K562 (cell line): ENCODE measurements around the gene SMIM30. TPM values are rescaled to one million over a fixed set of nuclear protein-coding genes. Genes with fewer than 3 reads are reported as not detected.
A peak's percentile ranks its signal among the peaks of the same experiment; 100 is the strongest.

Experiments used
- CBFA2T3 ChIP-seq: fragments of 450-650 bp; IDR thresholded peaks from 2 replicates; pipeline ENCODE4 v1.6.1; 2017
- ETV6 ChIP-seq, 3 experiments: fragments of 150-350 bp in 1 of 3; sonication (generic) in 1 of 3; formaldehyde crosslinking in 1 of 3; IDR thresholded peaks; 2 replicates each; pipeline versions ENCODE4 v1.6.1 to v1.8.0; 2014 to 2022; ENCODE audit warnings: borderline replicate concordance in 2 of 3, low read depth in 2 of 3, antibody characterized with exemption in 1 of 3, low read length in 1 of 3, mild to moderate bottlenecking in 1 of 3, missing genetic modification reagents in 1 of 3
- MTA1 ChIP-seq: fragments of 450-650 bp; IDR thresholded peaks from 2 replicates; pipeline ENCODE4 v1.6.1; 2017; ENCODE audit warnings: borderline replicate concordance
- NBN ChIP-seq: fragments of 450-650 bp; IDR thresholded peaks from 2 replicates; pipeline ENCODE4 v1.6.1; 2016; ENCODE audit warnings: low read depth, mild to moderate bottlenecking
- NRF1 ChIP-seq, 2 experiments: fragments of 450-650 bp; IDR thresholded peaks in 1 of 2; conservative IDR thresholded peaks in 1 of 2; 2 replicates each; pipeline ENCODE4 v1.6.1; 2014; ENCODE audit warnings: mild to moderate bottlenecking in 2 of 2
- PHB2 ChIP-seq: fragments of 450-650 bp; IDR thresholded peaks from 2 replicates; pipeline ENCODE4 v1.6.1; 2017; ENCODE audit warnings: low read depth
- RBM25 ChIP-seq: fragments of 200-400 bp; formaldehyde crosslinking; IDR thresholded peaks from 2 replicates; pipeline ENCODE4 v1.6.1; 2018; ENCODE audit warnings: low read length, low read depth, moderate library complexity; ENCODE audit not compliant: severe bottlenecking
- RHOXF2B ChIP-seq: fragments of 250-450 bp; sonication (Bioruptor Pico); conservative IDR thresholded peaks from 2 replicates; pipeline ENCODE4 v1.5.1; 2021
- RNF219 ChIP-seq: fragments of 250-450 bp; sonication (Bioruptor Pico); IDR thresholded peaks from 2 replicates; pipeline ENCODE4 v1.5.0; 2022; ENCODE audit warnings: mild to moderate bottlenecking
- SREBF2 ChIP-seq: sonication (generic); formaldehyde crosslinking; IDR thresholded peaks from 2 replicates; pipeline ENCODE4 v1.4.0; 2020; ENCODE audit warnings: mild to moderate bottlenecking, missing genetic modification reagents
- SRSF3 ChIP-seq: fragments of 200-400 bp; formaldehyde crosslinking; IDR thresholded peaks from 2 replicates; pipeline ENCODE4 v1.6.1; 2016; ENCODE audit warnings: mild to moderate bottlenecking, low read length, moderate library complexity; ENCODE audit not compliant: insufficient read depth
- TOE1 ChIP-seq, 2 experiments: fragments of 450-650 bp in 1 of 2; sonication (generic) in 1 of 2; formaldehyde crosslinking in 1 of 2; IDR thresholded peaks; 2 replicates each; pipeline versions ENCODE4 v1.7.1 to v1.8.0; 2016 to 2022; ENCODE audit warnings: borderline replicate concordance in 2 of 2, mild to moderate bottlenecking in 2 of 2, antibody characterized with exemption in 1 of 2, inconsistent platforms in 1 of 2, low read depth in 1 of 2, missing genetic modification reagents in 1 of 2, moderate library complexity in 1 of 2
- VEZF1 ChIP-seq: fragments of 200-800 bp; sonication (Bioruptor generic); IDR thresholded peaks from 2 replicates; pipeline ENCODE4 v1.6.1; 2017; ENCODE audit warnings: missing genetic modification characterization, missing compliant biosample characterization
- ZNF165 ChIP-seq: fragments of 250-450 bp; sonication (Bioruptor Pico); IDR thresholded peaks from 2 replicates; pipeline ENCODE4 v1.4.0; 2020; ENCODE audit warnings: borderline replicate concordance
- ZNF239 ChIP-seq: fragments of 250-450 bp; sonication (Bioruptor Pico); IDR thresholded peaks from 2 replicates; pipeline ENCODE4 v1.4.0; 2020; ENCODE audit warnings: mild to moderate bottlenecking
- ZNF592 ChIP-seq: fragments of 450-650 bp; IDR thresholded peaks from 2 replicates; pipeline ENCODE4 v1.6.1; 2017; ENCODE audit warnings: antibody characterized with exemption, mild to moderate bottlenecking
- polyA plus RNA-seq, 8 experiments: library from polyadenylated mRNA; depleted of rRNA in 4 of 8; stranded (reverse) in 5 of 8; unstranded in 3 of 8; fragments of >200 nt; fragmentation: Nextera tagmentation in 2 of 8; fragmentation: Illumina TruSeq in 1 of 8; extraction: Ambion mirVana in 2 of 8; extraction: Trizol in 1 of 8; gene quantifications; 2 replicates each; pipeline versions ENCODE4 v1.2.1 to v1.2.3, GENCODE V29; 2011 to 2014; ENCODE audit warnings: inconsistent platforms in 1 of 8, missing spikeins in 1 of 8
- total RNA-seq, 7 experiments: library from RNA; depleted of rRNA in 6 of 7; stranded (reverse); fragments of >200 nt in 6 of 7; fragmentation: Illumina TruSeq in 2 of 7; extraction: Trizol in 2 of 7; gene quantifications; 2 replicates each; pipeline versions ENCODE4 v1.2.1 to v1.2.3, GENCODE V29; 2011 to 2021; ENCODE audit warnings: low replicate concordance in 1 of 7
- TF ChIP-seq, protein P1 (sequence below): fragments of 450-650 bp; formaldehyde crosslinking; IDR thresholded peaks from 2 replicates; pipeline ENCODE4 v1.4.0; 2022; ENCODE audit warnings: missing genetic modification characterization
- TF ChIP-seq, protein P2 (sequence below): IDR thresholded peaks from 2 replicates; pipeline ENCODE4 v1.6.1; 2011; ENCODE audit not compliant: insufficient read length; ENCODE audit errors: extremely low read depth

SMIM30 gene
- total and polyA plus RNA-seq, 9 of the 15 experiments (the other 6 are each of a cell fraction or from before 2014, with no cell fraction given), result 161 to 891 (median 316) TPM

DNA sequence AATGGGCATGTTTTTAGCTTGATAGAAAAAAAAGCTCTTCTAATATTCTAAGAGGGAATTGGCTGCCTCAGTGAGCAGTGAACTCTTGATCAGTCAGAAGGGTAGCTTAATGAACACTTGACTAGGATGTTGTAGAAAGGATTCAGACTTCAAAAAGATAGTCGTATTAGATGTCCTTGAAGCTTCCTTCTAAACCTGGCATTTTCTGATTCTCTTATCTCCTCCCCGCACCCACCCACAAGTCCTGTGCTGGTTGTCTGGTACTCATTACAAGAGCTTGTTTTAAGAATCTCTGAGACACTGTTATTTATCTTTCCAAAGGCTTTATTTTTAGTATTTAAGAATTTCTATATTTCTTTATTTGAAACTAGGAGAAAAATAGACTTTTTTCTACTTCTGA lies 7.4 kb upstream of the SMIM30 start (continued):
- TF ChIP-seq, protein P1, sequence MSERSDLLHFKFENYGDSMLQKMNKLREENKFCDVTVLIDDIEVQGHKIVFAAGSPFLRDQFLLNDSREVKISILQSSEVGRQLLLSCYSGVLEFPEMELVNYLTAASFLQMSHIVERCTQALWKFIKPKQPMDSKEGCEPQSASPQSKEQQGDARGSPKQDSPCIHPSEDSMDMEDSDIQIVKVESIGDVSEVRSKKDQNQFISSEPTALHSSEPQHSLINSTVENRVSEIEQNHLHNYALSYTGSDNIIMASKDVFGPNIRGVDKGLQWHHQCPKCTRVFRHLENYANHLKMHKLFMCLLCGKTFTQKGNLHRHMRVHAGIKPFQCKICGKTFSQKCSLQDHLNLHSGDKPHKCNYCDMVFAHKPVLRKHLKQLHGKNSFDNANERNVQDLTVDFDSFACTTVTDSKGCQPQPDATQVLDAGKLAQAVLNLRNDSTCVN (CRISPR knock-in tag), result no peak
- TF ChIP-seq, protein P2, sequence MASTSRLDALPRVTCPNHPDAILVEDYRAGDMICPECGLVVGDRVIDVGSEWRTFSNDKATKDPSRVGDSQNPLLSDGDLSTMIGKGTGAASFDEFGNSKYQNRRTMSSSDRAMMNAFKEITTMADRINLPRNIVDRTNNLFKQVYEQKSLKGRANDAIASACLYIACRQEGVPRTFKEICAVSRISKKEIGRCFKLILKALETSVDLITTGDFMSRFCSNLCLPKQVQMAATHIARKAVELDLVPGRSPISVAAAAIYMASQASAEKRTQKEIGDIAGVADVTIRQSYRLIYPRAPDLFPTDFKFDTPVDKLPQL, result no peak
- TF ChIP-seq RHOXF2B (CRISPR knock-in tag), result no peak
- no peak for TF ChIP-seq ETV6 (IDR thresholded peaks at IDR 0.05; ENCODE audit: borderline replicate concordance in 1 of 2, low read depth in 2 of 2, low read length in 1 of 2)
- no peak for TF ChIP-seq ETV6 (CRISPR knock-in tag; IDR thresholded peaks at IDR 0.05; ENCODE audit: borderline replicate concordance)
- TF ChIP-seq RBM25, result no peak
- no peak for TF ChIP-seq TOE1 (IDR thresholded peaks at IDR 0.05; ENCODE audit: borderline replicate concordance)
- TF ChIP-seq TOE1 (CRISPR knock-in tag; IDR thresholded peaks at IDR 0.05; ENCODE audit: borderline replicate concordance, low read depth), result no peak
- TF ChIP-seq NBN, result no peak
- no peak for TF ChIP-seq ZNF165 (CRISPR knock-in tag)
- TF ChIP-seq PHB2, result no peak
- no peak for TF ChIP-seq ZNF239 (CRISPR knock-in tag)
- no peak for TF ChIP-seq RNF219 (CRISPR knock-in tag)
- TF ChIP-seq SRSF3, result no peak
- no peak for TF ChIP-seq NRF1 (conservative IDR thresholded peaks at IDR 0.05 in 1 of 2, IDR thresholded peaks at IDR 0.05 in 1 of 2)
- no peak for TF ChIP-seq ZNF592
- TF ChIP-seq VEZF1 (CRISPR knock-in tag), result 0 out of 2 replicates have a peak, but pooled peaks have one; percentile 20
- no peak for TF ChIP-seq MTA1
- peak; percentile 76 for TF ChIP-seq CBFA2T3
- TF ChIP-seq SREBF2 (CRISPR knock-in tag), result no peak
